ENCODE measurements around the gene IPO4.

IPO4 gene

DNA sequence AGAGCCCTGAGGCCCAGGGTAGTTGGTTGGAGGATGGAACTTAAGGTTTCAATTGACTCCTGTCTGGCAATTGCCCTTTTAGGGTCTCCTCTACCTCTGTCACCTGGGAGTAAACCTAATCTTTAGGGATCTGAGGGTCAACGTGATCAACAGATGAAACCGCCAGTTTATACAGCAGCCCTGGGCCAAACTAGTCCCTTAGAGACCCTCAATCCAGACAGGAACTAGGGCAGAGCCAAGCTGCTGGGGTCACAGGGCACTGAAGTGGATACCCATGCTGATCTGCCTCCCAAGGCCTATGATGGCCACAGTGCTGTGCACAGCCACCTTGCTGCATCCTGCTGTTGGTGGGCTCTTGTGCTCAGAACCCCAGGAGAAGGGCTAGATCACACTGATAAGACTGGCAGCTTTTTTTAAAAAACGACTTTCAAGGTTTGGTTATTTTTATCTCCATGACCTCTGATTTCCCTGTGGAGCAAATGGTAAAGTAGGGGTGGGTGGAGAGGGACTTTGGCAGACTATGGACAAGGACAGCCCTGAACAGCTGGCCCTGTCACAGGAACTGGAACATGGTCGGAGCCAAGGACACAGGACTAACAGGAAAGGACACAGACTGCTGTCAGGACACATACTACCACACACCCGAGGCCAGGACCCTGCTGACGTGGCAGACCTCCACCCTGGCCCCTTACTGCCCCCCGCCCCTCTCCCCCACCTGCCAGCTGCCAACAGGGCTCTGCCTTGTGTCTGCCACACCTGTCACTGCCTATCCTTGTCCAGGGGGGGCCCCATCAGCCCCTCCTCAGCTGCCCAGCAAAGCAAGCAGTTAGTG, 57.7 kb downstream of the IPO4 start:
- no peak for DNase-seq

DNA sequence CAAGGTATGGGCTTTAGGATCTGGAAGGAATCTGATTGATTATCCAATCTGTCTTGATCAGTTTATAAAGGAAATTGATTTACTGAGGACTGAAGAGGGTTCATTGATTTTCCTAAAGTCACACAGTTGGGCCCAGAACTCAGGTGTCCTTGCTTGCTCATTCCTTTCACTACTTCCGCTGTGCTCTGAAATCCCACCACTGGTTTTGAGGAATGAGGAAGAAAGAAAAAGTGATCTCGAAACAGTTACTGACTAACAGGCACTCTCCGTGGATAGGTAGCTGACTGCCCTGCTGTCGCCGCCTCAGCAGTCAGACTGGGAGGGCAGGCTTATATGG, 58.3 kb downstream of the IPO4 start, which contains the start of gene FITM1:
Gene FITM1, plus strand, starts transcription at position 280 of the 337 bp plus-strand sequence. CDS start 905 bp downstream, outside the sequence.
- no peak for DNase-seq
